PC-9 (cell line): Measurements from ENCODE around the gene FANCF.

Experiments used
- CTCF ChIP-seq: fragments of 200-600 bp; sonication (generic); conservative IDR thresholded peaks from 2 replicates; pipeline ENCODE4 v1.6.1; 2017; ENCODE audit warnings: mixed run types, antibody characterized with exemption, mild to moderate bottlenecking, moderate library complexity
- EZH2 ChIP-seq: fragments of 200-600 bp; sonication (generic); IDR thresholded peaks from 2 replicates; pipeline ENCODE4 v1.8.0; 2017; ENCODE audit warnings: antibody characterized with exemption, low read depth

- TF ChIP-seq CTCF (no peak), EZH2 (no peak)
Observed at GRCh38 chr11:22582151-22582410, 43.5 kb downstream of the FANCF start.
